ENCODE measurements around the gene NOTCH3. TPM values are rescaled to one million over a fixed set of nuclear protein-coding genes. Genes with fewer than 3 reads are reported as not detected.
A peak's percentile ranks its signal among the peaks of the same experiment; 100 is the strongest.

The NOTCH3 gene
- total RNA-seq, 4 donors from 2014 or later, result 95.6 to 278 (median 122) TPM

GRCh38 chr19:15129856-15130585 lies 70.8 kb downstream of the NOTCH3 start:
- intact Hi-C loops (cut with DNase I), result no loop called here
- peak overlapping the region; percentile 67 to 86 (median 78) for H3K27ac ChIP-seq
- no peak for DNase-seq

GRCh38 chr19:15128162-15128770 lies 72.5 kb downstream of the NOTCH3 start:
- no peak for TF ChIP-seq POLR2A (IDR thresholded peaks at IDR 0.05)
- TF ChIP-seq, protein P1, sequence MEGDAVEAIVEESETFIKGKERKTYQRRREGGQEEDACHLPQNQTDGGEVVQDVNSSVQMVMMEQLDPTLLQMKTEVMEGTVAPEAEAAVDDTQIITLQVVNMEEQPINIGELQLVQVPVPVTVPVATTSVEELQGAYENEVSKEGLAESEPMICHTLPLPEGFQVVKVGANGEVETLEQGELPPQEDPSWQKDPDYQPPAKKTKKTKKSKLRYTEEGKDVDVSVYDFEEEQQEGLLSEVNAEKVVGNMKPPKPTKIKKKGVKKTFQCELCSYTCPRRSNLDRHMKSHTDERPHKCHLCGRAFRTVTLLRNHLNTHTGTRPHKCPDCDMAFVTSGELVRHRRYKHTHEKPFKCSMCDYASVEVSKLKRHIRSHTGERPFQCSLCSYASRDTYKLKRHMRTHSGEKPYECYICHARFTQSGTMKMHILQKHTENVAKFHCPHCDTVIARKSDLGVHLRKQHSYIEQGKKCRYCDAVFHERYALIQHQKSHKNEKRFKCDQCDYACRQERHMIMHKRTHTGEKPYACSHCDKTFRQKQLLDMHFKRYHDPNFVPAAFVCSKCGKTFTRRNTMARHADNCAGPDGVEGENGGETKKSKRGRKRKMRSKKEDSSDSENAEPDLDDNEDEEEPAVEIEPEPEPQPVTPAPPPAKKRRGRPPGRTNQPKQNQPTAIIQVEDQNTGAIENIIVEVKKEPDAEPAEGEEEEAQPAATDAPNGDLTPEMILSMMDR (IDR thresholded peaks at IDR 0.05), result no peak
- Histone ChIP-seq H3K4me1 (peaks cover 19 to 59% (median 23%) of the 10 kb centered on the region in 3 donors), H3K27ac (peak overlapping the region in 2 of 4 donors; percentile 74 to 86), H3K4me3 (no peak overlapping the region), H3K9me3 (no peaks in the 10 kb centered on the region), H3K36me3 (peaks cover 0 to 2% (median 0%) of the 10 kb centered on the region in 3 donors), H3K27me3 (no peaks in the 10 kb centered on the region)
- intact Hi-C loops (cut with DNase I), result no loop called here
- 57 to 70% methylated on average over 6 of the region's 6 CpGs for WGBS, 2 donors
- no peak for DNase-seq

More at GRCh38 chr19:15129856-15130585, 70.8 kb downstream of the NOTCH3 start:
- Histone ChIP-seq H3K36me3 (no peaks in the 10 kb centered on the region), H3K4me3 (no peak overlapping the region), H3K4me1 (peaks cover 6 to 42% (median 11%) of the 10 kb centered on the region in 3 donors), H3K9me3 (no peaks in the 10 kb centered on the region), H3K27me3 (no peaks in the 10 kb centered on the region)
- TF ChIP-seq, protein P1 (IDR thresholded peaks at IDR 0.05), result peak in 2 of 6 experiments; percentile 16 to 43
- TF ChIP-seq POLR2A (IDR thresholded peaks at IDR 0.05), result no peak
- 32 to 38% methylated on average over 12 to 16 of the region's 16 CpGs for WGBS, 2 donors

DNA sequence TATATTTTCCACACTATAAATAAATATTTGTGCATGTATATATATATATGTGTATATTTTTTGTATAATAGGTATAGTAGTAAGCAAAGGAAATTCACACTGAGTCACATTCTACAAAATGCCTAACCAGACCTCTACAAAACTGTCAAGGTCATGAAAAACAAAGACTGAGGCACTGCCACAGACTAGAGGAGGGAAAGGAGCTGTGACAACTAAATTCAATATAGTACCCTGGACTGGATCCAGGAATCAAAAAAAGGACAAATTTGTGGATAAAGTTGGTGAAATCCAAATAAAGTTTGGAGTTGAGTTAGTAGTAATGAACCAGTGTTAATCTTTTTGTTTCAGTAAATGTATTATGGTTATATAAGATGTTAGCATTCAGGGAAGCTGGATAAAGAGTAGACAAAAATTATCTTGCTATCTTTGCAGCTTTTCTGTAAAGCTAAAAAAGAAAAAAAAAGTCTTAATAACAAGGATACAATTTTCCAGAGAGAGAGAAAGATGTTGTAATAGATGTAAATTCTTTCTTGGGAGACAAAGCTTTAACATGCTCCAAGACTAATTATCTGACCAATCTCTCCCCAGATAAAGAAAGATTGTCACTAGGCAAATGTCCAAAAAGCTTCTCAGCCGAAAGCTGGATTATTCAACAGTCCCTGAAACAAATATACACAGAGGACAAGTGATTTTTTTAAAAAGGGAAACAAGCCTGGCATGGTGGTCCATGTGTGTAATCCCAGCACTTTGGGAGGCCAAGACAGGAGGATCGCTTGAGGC lies 74.5 kb downstream of the NOTCH3 start:
- H3K9me3 ChIP-seq, result no peaks in the 10 kb centered on the region
- 52 to 59% methylated on average over 2 of the region's 2 CpGs for WGBS, 2 donors
- H3K4me3 ChIP-seq, result peak overlapping the region; percentile 51 to 86 (median 80)
- H3K27ac ChIP-seq, result peak overlapping the region; percentile 88 to 96 (median 96)
- no peak for TF ChIP-seq POLR2A (IDR thresholded peaks at IDR 0.05)
- TF ChIP-seq, protein P1 (IDR thresholded peaks at IDR 0.05), result no peak
- peaks cover 7 to 22% (median 12%) of the 10 kb centered on the region in 3 donors for H3K36me3 ChIP-seq
- intact Hi-C loops (cut with DNase I), result no loop called here
- peaks cover 19 to 63% (median 23%) of the 10 kb centered on the region in 3 donors for H3K4me1 ChIP-seq
- H3K27me3 ChIP-seq, result no peaks in the 10 kb centered on the region
- DNase-seq, result no peak

GRCh38 chr19:15125232-15126067 lies 75.3 kb downstream of the NOTCH3 start:
- TF ChIP-seq POLR2A (IDR thresholded peaks at IDR 0.05), result peak in 3 of 4 donors; percentile 10 to 60 (median 32)
- TF ChIP-seq, protein P1 (IDR thresholded peaks at IDR 0.05), result peak in 4 of 6 experiments; percentile 13 to 46 (median 23)
- H3K4me3 ChIP-seq, result peak overlapping the region; percentile 51 to 86 (median 80)
- H3K36me3 ChIP-seq, result peaks cover 7 to 31% (median 12%) of the 10 kb centered on the region in 3 donors
- peak; percentile 84 for DNase-seq
- H3K9me3 ChIP-seq, result no peaks in the 10 kb centered on the region
- H3K4me1 ChIP-seq, result peaks cover 19 to 56% (median 20%) of the 10 kb centered on the region in 3 donors
- intact Hi-C loops (cut with DNase I), result no loop called here
- 1% methylated on average over 28 to 55 of the region's 61 CpGs for WGBS, 2 donors
- H3K27ac ChIP-seq, result peak overlapping the region; percentile 88 to 96 (median 96)
- H3K27me3 ChIP-seq, result no peaks in the 10 kb centered on the region
